ENCODE results near the gene STK32A.

GRCh38 chr5:147341345-147341744, 106.5 kb downstream of the STK32A start:
- TF ChIP-seq CTCF (conservative IDR thresholded peaks at IDR 0.05) = no peak
- no peak for TF ChIP-seq ZFX (IDR thresholded peaks at IDR 0.05)

All from C4-2B (cell line).